ENCODE results near the gene CYP11A1.

The CYP11A1 gene

DNA sequence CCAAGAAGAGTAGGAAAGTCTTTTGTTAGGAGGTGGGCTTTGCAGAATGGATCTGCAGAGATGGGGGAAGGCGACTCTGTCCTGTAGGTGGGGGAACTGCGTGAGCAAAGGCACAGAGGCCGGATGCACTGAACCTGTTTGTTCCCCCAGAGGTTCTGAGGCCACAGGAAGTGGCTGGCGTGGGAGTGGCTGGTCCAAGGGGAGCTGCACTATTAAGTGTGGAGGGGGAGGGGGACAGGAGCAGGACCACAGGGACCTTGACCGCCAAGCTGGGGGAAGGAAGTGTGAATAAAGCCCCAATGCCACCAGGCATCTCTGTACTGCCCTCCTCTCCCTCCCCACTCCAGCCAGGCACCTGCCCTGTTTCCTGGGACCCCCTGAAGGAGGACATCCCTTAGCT is 51.8 kb downstream of the CYP11A1 start:
- DNase-seq (ENCODE audit: low read depth), result no peak
- TF ChIP-seq CTCF (conservative IDR thresholded peaks at IDR 0.05; ENCODE audit: low read depth, low read length), result no peak
- H3K4me3 ChIP-seq (ENCODE audit: low read depth, low read length), result no peak overlapping the region

- H3K4me3 ChIP-seq (ENCODE audit: low read depth, low read length), result no peak overlapping the region
- TF ChIP-seq CTCF (conservative IDR thresholded peaks at IDR 0.05; ENCODE audit: low read depth, low read length), result no peak
- peak; percentile 13 for DNase-seq (ENCODE audit: low read depth)
These were observed 52.5 kb downstream of the CYP11A1 start for GRCh38 chr15:74314795-74315438.

GRCh38 chr15:74313889-74314288 is 53.6 kb downstream of the CYP11A1 start:
- TF ChIP-seq CTCF (conservative IDR thresholded peaks at IDR 0.05; ENCODE audit: low read depth, low read length), result no peak

GRCh38 chr15:74312445-74313007 is 54.9 kb downstream of the CYP11A1 start:
- no peak overlapping the region for H3K4me3 ChIP-seq (ENCODE audit: low read depth, low read length)
- DNase-seq (ENCODE audit: low read depth), result no peak
- TF ChIP-seq CTCF (conservative IDR thresholded peaks at IDR 0.05; ENCODE audit: low read depth, low read length), result no peak

More at GRCh38 chr15:74313889-74314288, 53.6 kb downstream of the CYP11A1 start:
- H3K4me3 ChIP-seq (ENCODE audit: low read depth, low read length), result no peak overlapping the region
- no peak for DNase-seq (ENCODE audit: low read depth)

DNA sequence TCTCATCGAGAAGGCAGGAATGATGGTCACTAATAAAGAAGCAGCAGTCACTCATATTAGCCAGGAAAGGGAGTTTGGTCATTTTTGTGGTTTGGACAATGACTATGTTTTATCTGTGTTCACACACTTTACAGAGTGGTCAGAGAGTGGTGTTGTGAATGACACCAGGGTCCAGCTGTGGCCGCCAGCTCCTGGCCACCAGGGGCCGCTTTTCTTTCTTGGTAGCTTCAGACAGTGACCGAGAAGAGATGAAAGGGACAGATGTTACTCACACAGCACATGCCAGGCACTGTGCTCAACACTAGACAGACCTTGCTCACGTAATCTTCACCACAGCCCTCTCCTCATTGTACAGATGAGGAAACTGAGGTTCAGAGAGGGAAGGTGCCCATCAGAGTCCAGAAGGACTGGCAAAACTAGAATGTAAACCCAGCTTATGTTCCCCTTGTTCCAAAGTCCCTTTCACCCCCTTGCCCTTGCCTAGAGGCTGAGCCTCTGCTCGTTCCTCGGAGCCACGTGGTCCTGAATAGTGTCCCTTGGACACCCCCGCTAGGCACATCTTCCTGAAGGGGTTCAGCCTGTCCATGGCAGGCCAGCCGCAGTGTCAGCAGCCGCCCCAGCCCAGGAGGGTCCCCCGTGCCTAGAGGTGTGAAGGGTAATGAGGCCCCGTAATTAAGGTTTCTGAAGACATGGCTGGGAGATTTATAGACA is 55.6 kb downstream of the CYP11A1 start:
- H3K4me3 ChIP-seq (ENCODE audit: low read depth, low read length), result no peak overlapping the region
- DNase-seq (ENCODE audit: low read depth), result peak; percentile 36
- TF ChIP-seq CTCF (conservative IDR thresholded peaks at IDR 0.05; ENCODE audit: low read depth, low read length), result peak; percentile 74

- no peak overlapping the region for H3K4me3 ChIP-seq (ENCODE audit: low read depth, low read length)
- peak; percentile 83 for DNase-seq (ENCODE audit: low read depth)
- TF ChIP-seq CTCF (conservative IDR thresholded peaks at IDR 0.05; ENCODE audit: low read depth, low read length), result peak; percentile 90
These were observed 59.3 kb downstream of the CYP11A1 start for GRCh38 chr15:74307827-74308811.
